ENCODE measurements around the gene MS4A6A.
A peak's percentile ranks its signal among the peaks of the same experiment; 100 is the strongest.
"Not testable (repeated sequence)": the region's sequence is repeated elsewhere in the genome, so short reads cannot be mapped to it uniquely, and the experiment has no call there.

The MS4A6A gene

DNA sequence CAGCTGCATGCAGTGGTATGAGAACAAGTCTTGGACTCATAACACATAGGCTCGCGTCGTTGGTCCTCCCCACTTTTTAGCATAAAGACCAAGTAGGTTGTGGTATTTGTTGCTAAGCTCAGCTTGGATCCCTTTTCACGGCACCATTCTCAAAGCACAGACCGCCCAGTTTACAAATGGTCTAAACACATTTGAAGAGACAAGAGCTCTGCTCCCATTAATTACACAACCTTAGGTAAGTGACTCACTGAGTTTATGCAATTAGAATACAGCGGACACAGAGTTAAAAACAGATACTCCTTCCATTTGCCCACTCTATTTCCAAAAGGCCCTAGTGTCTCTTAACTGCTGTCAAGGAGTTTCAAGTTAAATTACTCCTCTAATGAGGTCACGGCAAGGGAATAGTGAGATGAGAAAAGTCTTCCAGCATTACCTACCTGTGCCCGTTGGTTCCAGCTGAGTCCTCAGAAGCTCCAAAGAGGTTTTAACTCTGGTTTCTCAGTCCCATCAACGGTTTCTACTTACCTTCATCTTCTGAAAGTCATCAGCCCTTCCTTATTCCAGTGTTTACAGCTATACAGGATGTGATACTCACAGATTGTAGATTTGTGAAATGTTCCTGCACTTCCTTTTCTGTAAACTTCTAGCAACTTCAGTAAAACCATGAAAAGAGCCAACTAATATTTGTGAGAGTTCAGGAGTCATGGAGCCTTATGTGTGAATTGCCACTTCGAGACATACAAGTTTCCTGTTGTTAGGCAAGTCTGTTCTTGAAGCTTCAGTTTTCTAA, at the start of gene MS4A6A:
Gene MS4A6A, minus strand, starts transcription at position 543 of the 790 bp plus-strand sequence. CDS start 1,356 bp downstream, outside the sequence.
- DNase-seq = no peak

DNA sequence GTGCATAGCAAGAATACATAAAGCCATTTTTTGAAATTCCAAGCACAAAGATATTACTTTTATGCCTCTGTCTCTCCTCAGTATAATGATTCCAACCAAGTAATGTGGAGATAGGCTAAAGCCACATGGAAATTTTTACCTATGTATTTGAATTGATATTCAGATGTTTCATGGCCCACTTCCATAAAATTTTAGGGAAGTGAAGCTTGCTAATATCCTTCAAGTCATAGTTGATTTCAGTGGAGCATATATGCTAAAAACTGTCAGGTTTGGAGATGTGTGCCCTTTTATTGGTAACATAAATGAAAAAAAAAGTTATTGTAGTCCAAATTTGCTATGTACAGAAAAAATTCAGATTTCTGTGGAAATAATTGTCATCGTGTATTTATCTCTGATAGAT, 47.8 kb upstream of the MS4A6A start:
- no peak for DNase-seq

DNA sequence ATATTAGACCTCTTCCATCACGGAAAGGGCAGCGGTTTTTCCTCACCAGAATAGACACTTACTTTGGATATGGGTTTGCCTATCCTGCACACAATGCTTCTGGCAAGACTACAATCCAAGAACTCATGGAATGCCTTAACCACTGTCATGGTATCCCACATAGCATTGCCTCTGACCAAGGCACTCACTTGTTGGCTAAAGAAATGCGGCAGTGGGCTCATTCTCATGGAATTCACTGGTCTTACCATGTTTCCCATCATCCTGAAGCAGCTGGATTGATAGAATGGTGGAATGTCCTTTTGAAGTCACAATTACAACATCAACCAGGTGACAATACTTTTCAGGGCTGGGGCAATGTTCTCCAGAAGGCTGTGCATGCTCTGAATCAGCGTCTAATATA, 39.3 kb upstream of the MS4A6A start:
- DNase-seq = no peak

GRCh38 chr11:60221692-60222091, 38.8 kb upstream of the MS4A6A start:
- DNase-seq = no peak

- DNase-seq = no peak
These were observed 38.3 kb upstream of the MS4A6A start for GRCh38 chr11:60221181-60221580.

- no peak for DNase-seq
These were observed 31.5 kb upstream of the MS4A6A start for GRCh38 chr11:60214386-60214785.

GRCh38 chr11:60211206-60211605, 28.3 kb upstream of the MS4A6A start:
- DNase-seq = no peak

DNA sequence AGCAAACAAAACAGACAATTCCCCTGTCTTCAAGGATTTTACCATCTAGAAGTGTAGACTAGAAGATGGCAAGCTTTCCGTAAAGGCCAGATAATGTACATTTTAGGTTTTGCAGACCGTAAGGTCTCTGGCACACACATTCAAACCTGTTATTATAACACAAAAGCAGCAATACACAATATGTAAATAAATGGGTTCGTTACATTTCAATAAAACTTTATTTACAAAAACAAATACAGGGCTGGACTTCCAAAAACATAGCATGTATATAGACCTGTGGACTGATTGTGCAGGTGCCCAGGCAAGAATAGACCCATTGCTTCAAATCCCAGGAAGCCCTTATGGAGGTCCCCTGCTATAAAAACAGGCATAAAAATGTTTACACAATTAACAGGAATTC, 27.1 kb upstream of the MS4A6A start:
- DNase-seq = no peak

DNA sequence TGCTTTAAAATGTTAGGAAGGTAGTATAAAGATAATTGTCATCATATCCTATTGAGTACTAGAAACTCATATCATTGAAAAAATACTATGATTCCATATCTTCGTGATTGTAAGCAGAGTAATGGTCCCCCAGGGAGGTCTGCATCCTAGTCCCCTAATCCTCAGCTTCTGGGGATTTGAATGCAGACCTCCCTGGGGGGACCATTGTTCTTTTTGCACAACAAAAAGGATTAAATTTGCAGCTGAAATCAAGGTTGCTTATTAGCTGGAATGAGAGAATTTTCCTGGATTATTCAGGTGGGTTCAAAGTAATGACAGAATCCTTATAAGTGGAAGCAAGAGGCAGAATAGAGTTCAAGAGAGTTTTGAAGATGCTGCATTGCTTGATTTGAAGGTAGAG, 26.1 kb upstream of the MS4A6A start:
- no peak for DNase-seq

DNA sequence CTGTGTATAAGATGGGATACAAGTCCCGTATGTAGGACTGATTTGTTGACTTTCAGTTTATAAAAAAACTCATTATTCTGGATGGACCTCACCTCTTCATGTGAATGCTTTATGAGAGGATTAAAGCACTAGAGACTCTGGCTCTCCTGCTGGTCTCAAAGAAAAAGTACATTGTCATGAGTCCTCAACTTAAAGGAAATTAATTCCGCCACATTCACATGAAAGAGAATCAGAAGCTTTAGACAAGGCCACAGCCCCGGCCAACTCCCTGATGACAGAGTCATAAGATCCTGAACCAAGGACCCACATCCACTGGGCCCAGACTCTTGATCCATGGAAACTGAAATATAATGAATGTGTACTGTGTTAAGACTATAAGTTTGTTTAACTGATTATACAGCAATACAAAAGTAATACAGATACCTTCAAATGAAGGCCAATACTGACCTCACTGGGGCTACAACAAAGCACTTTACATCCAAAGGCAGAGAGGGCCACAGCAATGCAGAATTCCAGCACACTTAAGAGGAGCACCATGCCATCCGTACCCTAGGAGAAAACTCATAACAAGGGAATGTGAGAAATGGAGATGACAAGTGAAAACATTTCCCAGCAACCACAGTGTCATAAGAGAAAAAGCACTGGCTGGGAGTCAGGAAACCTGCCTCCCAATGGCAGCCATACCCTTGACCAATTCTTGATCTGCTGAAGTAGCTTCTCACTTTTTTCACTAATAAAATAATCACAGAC, 25.4 kb upstream of the MS4A6A start:
- no peak for DNase-seq

GRCh38 chr11:60206616-60207015, 23.7 kb upstream of the MS4A6A start:
- no peak for DNase-seq

- DNase-seq = no peak
These were observed 22.0 kb upstream of the MS4A6A start for GRCh38 chr11:60204922-60205321.

GRCh38 chr11:60201334-60201733, 18.5 kb upstream of the MS4A6A start:
- not testable (repeated sequence) for DNase-seq

GRCh38 chr11:60197442-60197841, 14.6 kb upstream of the MS4A6A start:
- no peak for DNase-seq

GRCh38 chr11:60195923-60196368, 13.1 kb upstream of the MS4A6A start:
- no peak for DNase-seq

DNA sequence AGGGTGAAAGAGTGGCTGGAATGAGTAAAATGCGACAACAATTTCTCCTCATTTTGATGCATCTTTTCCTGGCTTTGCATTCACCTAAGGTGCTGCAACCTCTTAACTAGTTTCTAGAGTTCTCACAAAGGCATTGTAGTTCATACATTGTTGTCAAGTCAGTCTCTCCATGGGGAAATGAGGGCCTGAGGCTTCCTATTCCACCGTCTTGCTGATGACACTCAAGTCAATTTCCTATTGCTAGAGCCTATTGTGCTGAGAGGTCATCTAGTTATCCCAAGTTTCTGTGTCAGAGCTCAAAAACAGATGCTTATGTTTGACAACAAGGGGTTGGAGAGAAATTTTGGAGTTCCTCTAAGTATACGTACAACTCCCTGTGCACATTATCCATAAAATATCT, 11.6 kb upstream of the MS4A6A start:
- no peak for DNase-seq

GRCh38 chr11:60193687-60194433, 11.0 kb upstream of the MS4A6A start:
- DNase-seq = peak; percentile 57

DNA sequence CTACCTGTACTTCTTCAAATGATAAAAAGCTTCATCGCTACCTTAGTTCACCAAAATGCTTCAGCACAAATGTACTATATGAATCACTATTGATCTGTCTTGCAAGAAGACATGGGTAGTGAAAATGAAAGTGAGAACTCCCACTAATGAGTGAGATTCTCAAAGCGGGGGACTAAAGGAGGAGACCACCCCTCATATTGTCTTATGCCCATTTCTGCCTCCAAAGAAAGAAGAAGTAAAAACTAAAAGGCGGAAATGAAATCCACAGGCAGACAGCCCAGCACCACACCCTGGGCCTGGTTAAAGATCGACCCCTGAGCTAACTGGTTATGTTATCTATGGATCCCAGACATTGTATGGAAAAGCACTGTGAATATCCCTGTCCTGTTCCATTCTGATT, 9.7 kb upstream of the MS4A6A start:
- DNase-seq = not testable (repeated sequence)

GRCh38 chr11:60188481-60188880, 5.6 kb upstream of the MS4A6A start:
- not testable (repeated sequence) for DNase-seq

GRCh38 chr11:60186128-60186527, 3.2 kb upstream of the MS4A6A start:
- not testable (repeated sequence) for DNase-seq

DNA sequence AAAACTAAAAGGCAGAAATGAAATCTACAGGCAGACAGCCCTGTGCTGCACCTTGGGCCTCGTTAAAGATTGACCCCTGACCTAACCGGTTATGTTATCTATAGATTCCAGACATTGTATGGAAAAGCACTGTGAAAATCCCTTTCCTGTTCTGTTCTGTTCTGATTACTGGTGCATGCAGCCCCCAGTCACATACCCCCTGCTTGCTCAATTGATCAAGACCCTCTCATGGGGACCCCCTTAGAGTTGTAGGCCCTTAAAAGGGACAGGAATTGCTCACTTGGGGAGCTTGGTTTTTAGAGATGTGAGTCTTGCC, 2.6 kb upstream of the MS4A6A start:
- DNase-seq = not testable (repeated sequence)

DNA sequence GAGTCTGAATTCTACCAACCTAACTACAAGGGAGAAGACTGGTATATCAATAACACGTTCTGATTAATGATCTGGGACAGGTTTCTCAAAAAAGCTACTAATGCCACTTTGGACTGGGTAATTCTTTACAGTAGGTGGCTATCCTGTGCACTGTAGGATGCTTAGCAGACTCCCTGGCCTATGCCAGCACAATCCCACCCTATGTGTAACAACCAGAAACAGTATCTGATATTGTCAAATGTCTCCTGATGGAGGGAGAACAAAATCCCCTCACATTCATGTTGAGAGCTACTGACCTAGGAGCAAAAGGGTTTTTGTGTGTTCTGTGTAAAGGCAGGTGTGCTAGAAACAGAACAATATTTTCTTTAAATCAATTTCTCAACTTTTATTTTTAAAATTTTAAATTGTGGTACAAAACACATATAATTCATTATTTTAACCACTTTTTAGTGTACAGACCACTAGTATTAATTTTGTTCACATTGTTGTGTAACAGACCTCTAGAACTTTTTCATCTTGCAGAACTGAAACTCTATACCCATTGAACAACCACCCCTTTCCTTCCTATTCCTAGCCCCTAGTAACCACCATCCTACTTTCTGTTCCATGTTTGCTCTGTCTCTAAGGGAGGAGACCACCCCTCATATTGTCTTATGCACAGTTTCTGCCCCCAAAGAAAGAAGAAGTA, 2.1 kb upstream of the MS4A6A start:
- DNase-seq = no peak

GRCh38 chr11:60183591-60184205, 815 bp upstream of the MS4A6A start:
- no peak for DNase-seq
